ENCODE measurements around the gene ASIC1.

The ASIC1 gene

DNA sequence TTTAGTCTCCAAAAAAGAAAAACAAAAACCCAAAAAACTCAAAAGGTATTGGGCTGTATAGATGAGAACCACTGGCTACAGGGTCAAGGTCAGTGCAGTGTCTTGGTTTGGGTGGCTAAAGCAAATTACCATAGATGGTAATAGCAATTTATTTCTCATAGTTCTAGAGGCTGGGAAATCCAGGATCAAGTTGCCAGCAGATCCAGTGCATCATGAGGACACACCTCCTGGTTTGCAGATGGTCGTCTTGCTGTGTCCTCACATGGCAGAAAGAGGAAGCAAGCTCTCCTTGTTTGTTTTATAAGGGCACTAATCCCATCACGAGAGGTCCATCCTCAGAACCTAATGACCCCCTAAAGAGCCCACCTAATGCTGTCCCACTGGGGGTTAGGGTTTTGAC is 65.8 kb downstream of the ASIC1 start:
- TF ChIP-seq, protein P1, sequence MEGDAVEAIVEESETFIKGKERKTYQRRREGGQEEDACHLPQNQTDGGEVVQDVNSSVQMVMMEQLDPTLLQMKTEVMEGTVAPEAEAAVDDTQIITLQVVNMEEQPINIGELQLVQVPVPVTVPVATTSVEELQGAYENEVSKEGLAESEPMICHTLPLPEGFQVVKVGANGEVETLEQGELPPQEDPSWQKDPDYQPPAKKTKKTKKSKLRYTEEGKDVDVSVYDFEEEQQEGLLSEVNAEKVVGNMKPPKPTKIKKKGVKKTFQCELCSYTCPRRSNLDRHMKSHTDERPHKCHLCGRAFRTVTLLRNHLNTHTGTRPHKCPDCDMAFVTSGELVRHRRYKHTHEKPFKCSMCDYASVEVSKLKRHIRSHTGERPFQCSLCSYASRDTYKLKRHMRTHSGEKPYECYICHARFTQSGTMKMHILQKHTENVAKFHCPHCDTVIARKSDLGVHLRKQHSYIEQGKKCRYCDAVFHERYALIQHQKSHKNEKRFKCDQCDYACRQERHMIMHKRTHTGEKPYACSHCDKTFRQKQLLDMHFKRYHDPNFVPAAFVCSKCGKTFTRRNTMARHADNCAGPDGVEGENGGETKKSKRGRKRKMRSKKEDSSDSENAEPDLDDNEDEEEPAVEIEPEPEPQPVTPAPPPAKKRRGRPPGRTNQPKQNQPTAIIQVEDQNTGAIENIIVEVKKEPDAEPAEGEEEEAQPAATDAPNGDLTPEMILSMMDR (IDR thresholded peaks at IDR 0.05; ENCODE audit: low read depth, low read length): no peak
- Histone ChIP-seq H3K9me3 (no peaks in the 10 kb centered on the region), H3K36me3 (peaks cover 52% of the 10 kb centered on the region), H3K4me3 (ENCODE audit: low read depth, low read length) (no peak overlapping the region), H3K4me1 (no peaks in the 10 kb centered on the region), H3K27me3 (no peaks in the 10 kb centered on the region)
- DNase-seq: no peak

DNA sequence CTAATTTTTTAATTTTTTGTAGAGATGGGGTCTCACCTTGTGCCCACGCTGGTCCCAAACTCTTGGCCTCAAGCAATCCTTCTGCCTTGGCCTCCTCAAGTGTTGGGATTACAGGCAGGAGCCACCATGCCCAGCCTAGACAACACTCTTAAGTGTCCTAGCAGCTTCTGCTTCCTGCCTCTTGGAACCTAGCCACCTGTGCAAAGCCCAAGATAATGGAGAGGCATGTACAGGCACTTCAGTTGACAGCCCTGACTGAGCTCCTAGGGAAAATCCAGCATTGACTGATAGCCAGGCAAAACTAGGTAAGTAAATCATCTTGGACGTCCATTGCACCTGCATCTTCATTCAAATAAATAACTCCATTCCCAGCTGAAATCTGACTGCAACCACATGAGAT is 70.2 kb downstream of the ASIC1 start:
- no peak overlapping the region for H3K4me3 ChIP-seq (ENCODE audit: low read depth, low read length)
- no peaks in the 10 kb centered on the region for H3K9me3 ChIP-seq
- peaks cover 13% of the 10 kb centered on the region for H3K4me1 ChIP-seq
- TF ChIP-seq, protein P1 (IDR thresholded peaks at IDR 0.05; ENCODE audit: low read depth, low read length): no peak
- no peaks in the 10 kb centered on the region for H3K27me3 ChIP-seq
- DNase-seq: no peak
- H3K36me3 ChIP-seq: peaks cover 28% of the 10 kb centered on the region

DNA sequence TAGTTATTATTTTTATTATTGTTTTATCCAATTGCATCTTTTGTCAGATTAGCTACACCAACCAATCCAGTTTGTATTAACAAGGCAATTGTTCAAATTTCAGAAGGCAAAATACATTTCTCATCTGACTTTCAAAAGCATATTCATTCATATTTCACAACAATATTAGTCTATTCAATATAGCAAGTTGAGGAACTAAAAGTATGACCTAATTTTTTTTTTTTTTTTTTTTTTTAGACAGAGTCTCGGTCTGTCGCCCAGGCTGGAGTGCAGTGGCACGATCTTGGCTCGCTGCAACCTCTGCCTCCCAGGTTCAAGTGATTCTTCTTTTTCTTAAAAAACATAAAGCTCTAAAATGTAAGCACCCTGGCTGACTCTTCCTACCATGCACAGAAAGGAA is 71.9 kb downstream of the ASIC1 start:
- peaks cover 13% of the 10 kb centered on the region for H3K4me1 ChIP-seq
- H3K36me3 ChIP-seq: peaks cover 38% of the 10 kb centered on the region
- no peak overlapping the region for H3K4me3 ChIP-seq (ENCODE audit: low read depth, low read length)
- TF ChIP-seq, protein P1 (IDR thresholded peaks at IDR 0.05; ENCODE audit: low read depth, low read length): no peak
- H3K27me3 ChIP-seq: no peaks in the 10 kb centered on the region
- no peak for DNase-seq
- no peaks in the 10 kb centered on the region for H3K9me3 ChIP-seq

DNA sequence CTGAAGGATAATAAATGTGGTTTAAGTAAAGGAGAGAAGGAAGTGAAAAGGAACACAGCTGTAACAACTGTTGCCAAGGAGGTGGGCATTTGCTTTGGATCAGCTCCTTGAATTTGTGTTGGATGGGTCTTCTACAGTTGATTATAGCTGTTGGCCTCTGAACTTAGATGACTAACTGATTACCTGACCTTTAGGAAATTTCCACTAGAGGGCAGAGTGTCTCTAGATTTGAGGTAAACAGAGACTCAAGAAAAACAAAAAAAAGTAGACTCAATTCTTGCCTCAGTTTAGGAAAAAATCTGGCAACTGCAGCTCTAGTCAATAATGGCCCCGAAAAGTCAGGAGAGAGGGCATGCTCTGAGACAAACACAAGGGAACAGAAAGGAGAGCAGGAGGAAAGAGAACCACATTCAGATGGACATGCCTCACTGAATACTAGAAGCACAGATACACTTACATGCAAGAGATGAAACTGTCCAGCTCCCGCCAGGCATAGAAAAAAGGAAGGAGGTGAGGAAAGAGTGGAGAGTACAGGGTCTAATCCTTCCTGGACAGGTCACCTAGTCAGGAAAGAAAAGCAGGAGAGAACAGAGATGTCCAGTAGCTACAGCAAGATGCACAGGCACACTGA is 75.2 kb downstream of the ASIC1 start:
- Histone ChIP-seq H3K27me3 (no peaks in the 10 kb centered on the region), H3K36me3 (peaks cover 38% of the 10 kb centered on the region), H3K9me3 (no peaks in the 10 kb centered on the region), H3K4me1 (peaks cover 13% of the 10 kb centered on the region), H3K4me3 (ENCODE audit: low read depth, low read length) (no peak overlapping the region)
- no peak for DNase-seq
- TF ChIP-seq, protein P1 (IDR thresholded peaks at IDR 0.05; ENCODE audit: low read depth, low read length): peak; percentile 77
